HG02981 (cell line): ENCODE measurements around the gene COL24A1.
"Not testable (repeated sequence)": the region's sequence is repeated elsewhere in the genome, so short reads cannot be mapped to it uniquely, and the experiment has no call there.

Experiments
- ATAC-seq: cut with Tn5 transposase; IDR thresholded peaks from one replicate; pipeline ENCODE4 v1.9.1; 2021; ENCODE audit warnings: mild to moderate bottlenecking, moderate library complexity; ENCODE audit not compliant: unreplicated experiment

COL24A1 gene

DNA sequence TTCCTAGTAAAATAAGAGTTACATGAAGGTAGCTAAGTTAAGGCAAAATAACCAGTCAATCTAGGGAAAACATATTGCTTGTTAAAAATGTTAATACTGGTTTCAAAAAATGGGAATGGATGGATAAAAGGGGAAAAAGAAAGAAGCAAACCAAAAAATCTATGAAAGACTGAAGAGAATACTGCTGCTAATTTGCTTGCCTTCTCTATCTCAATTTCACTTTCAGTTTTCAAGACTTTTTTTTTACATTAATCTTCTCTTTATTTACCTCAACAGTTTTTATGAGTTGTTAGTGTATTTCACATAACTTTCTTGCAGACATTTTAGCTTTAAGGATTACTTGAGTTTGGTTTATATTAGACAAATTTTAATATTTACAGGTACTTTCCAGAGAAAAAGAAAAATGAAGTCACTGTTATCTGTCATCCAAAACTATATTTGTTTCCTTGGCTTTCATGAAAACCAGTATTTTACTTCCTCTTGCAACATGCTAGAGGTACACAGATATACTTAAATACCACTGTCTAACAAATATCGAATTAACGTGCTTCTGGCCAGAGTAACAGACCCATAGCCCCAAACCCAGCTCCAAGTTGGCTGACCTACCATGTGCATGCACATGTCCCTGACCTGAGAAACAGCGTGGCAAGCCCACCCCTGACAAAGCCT, 70.7 kb downstream of the COL24A1 start:
- no peak for ATAC-seq

DNA sequence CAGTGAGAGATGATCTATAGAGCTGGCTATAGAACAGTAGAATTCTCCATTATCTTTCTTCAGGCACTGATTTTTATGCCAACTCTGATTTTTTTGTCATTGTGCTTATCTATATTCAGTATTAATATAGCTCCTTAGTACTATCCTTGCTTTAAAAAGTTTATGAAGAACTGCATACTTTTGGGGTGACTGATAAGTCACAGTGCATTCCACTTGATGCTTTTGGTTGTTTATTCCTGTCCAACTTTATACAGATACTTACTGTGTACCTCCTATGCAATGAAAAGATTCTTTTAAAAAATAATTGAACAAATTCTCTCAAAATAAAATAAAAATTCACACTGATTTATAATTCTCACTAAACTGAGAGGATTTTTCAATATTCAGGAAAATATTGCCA, 71.6 kb downstream of the COL24A1 start:
- ATAC-seq: no peak

DNA sequence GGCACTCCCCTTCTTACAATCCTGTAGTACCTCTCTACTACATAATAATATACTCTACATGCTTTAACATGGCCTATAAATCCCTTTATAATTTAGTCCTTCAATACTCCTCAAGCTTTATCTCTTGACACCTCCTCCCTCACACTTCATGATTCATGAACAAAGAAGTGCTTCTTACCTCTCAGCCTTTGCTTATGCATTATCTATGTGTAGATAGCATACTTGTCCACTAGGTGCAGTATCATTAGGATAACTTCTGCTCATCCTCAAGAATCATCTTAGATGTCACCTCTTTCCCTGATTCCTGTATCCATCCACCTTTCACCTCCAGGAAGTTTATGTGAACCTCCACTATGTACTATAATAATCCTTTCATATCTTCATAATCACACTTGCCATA, 74.4 kb downstream of the COL24A1 start:
- ATAC-seq: peak; percentile 63

DNA sequence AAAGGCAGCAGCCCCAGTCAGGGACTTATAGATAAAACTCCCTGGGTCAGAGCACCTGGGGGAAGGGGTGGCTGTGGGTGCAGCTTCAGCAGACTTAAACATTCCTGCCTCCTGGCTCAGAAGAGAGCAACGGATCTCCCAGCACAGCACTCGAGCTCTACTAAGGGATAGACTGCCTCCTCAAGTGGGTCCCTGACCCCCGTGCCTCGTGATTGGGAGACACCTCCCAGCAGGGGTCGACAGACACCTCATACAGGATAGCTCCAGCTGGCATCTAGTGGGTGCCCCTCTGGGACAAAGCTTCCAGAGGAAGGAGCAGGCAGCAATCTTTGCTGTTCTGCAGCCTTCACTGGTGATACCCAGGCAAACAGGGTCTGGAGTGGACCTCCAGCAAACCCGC, 84.1 kb downstream of the COL24A1 start:
- ATAC-seq: not testable (repeated sequence)

DNA sequence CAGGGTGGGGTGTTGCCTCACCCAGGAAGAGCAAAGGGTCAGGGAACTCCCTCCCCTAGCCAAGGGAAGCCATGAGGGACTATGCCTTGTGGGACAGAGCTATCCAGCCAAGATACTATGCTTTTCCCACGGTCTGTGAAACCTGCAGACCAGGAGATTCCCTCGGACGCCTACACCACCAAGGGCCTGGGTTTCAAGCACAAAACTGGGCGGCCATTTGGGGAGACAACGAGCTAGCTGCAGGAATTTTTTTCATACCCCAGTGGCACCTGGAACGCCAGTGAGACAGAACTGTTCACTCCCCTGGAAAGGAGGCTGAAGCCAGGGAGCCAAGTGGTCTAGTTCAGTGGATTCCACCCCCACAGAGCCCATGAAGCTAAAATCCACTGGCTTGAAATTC, 84.7 kb downstream of the COL24A1 start:
- not testable (repeated sequence) for ATAC-seq

DNA sequence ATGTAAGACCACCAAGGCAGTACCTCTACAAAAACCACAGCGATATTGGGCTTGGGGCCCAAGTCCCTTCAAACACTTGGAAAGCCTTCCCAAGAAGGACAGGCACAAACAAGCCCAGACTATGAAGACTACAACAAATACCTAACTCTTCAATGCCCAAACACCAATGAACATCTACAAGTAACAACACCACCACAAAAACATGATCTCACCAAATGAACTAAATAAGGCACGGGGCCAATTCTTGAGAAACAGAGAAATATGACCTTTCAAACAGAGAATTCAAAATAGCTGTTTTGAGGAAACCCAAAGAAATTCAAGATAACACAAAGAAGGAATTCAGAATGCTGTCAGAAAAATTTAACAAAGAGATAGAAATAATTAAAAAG, 86.8 kb downstream of the COL24A1 start:
- ATAC-seq: no peak

DNA sequence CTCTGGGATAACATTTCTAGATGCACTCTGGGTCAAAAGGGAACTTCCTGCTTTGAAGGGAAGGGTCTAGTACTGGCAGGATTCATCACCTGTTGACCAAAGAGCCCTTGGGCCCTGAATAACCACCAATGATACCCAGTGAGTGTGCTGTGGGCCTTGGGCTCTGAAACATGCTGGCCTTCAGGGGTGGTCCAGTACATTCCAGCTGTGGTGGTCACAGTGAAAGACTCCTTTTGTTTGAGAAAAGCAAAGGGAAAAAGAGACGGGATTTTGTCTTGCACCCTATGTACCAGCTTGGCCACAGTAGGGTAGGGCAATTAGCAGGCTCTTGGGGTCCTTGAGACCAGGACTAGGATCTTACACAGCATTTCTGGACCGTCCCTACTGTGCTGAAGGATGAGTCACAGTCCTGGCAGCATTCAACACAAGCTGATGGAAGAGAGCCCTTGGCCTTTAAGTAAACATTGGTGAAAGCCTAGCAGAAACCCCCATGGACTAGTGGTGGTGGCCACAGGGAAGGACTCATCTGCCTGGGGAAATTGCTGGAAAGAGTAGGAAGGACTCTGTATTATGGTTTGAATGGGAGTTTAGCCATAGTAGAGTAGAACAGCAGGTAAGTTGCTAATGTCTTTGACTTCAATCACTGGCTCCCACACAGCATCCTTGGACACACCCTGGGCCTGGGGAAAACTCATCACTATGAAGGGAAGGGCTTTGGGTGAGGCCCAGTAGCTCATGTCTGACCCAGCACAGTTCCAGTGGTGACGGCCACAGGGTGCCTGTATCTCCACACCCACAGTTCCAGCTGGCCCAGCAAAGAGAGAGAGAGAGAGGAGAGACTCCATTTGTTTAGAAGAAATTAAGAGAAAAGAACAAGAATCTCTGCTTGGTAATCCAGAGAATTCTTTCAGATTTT, 87.5 kb downstream of the COL24A1 start:
- no peak for ATAC-seq

DNA sequence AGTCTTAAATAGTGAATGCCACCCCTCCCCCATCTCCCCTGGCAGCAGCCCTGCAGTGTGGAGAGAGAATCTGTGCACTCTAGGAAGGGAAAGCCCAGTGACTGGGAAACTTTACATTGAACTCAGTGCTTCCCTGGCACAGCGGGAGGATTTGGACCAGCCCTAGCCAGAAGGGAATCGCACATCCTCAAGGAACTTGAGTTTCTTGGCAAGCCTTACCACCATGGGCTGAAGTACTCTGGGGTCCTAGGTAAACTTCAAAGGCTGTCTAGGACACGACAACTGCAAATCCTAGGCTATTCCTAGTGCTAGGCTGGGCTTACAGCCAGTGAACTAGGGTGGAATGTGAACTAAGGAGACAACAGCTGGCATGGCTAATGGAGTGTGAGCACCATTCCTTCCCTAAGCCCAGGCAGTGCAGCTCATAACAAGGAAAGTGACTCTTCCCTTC, 88.3 kb downstream of the COL24A1 start:
- no peak for ATAC-seq

DNA sequence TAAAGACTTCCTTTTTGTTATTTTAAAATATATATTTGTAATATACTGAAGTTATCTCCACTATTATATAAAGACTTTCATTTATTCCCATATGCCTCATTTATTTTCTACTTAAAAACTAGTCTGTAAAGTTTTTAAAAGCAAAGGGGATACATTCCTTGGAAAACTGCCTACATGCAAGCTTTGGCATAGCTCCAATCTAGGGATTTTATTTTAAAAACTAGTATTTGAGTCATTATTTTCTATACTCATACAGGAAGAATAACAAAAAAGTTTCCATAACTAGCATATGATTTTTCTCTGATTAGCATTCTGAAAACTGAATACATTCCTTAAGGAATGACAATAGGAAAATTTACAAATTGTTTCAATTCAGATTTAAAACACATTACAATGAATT, 88.9 kb downstream of the COL24A1 start:
- ATAC-seq: no peak

DNA sequence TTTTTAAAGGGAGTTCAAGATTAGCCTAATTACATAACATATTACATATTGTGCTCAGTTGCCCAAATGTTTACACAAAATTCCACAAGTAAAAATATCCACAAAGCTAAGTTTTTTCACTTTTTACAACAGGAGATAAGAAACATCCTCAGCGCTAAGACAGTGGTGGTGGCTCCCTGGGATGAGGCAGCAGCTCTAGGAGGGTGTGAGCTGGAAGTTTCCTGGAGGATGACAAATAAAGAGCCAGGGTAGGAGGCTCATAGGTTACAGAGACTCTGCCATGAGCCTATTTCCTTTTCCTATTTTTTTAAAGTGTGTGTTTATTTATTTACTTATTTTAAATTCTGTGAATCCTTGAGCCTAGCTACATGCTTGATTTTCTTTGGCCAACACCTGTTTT, 91.7 kb downstream of the COL24A1 start:
- no peak for ATAC-seq

DNA sequence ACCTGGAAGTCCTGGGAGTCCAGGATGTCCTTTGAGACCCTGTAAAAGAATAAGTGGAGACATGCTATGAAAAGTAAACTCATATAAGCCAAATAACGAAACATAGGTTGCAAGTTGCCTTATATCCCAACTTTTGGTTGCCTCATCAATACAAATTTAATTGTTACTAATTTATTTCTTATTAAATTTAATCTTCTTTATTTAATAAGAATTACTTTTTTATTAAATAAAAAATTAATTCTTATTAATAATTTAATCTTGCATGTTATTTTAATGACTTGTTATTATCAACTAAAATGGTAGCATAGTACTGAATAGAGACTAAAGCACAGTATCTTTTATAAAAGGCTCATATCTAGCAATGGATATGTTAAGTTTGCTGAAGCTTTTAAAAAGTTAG, 92.9 kb downstream of the COL24A1 start:
- no peak for ATAC-seq

DNA sequence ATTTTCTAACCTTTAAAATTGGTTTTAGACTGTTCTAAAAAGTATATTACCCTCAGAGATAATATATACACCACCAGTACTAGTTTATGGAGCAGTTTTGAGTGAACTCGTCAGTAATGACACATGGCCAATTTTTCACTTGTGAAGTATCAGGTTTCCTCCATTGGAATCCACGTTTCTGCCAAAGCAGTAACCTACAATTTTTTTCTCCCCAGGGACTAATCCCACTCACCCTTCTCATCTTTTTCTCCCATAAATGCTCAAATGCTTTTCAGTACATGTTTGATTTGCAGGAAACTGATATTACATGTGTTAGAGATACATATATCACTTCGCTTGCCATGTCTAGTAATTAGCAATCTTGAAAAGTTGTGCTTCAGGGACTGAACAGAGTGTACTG, 94.1 kb downstream of the COL24A1 start:
- no peak for ATAC-seq

DNA sequence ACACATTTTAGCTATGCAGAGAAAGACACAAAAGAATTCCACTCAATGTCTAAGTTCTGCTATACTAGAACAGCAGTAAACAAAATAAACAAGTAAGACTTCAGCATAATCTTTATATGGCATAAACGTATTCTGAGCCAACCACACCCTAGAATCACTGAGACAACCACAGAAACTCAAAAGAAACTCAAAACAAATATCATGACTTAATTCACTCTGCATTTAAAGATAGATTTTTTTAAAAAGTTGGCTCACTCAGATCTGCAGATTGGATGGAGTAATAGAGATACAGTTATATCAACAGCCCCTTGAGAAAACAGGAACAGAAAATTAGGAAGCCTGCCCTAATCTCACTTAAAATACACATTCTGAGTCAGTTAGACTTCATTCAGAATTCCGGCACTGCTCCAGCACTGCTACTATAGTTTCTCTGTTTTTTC, 95.0 kb downstream of the COL24A1 start:
- no peak for ATAC-seq

DNA sequence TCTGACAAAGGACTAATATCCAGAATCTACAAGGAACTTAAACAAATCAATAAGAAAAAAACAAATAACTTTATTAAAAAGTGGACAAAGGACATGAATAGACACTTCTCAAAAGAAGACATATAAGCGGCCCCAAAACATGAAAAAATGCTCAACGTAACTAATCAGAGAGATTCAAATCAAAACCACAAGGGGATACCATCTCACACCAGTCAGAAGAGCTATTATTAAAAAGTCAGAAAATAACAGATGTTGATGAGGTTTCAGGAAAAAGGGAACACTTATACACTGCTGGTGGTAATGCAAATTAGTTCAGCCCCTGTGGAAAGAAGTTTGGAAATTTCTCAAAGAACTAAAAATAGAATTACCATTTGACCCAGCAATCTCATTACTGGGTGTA, 102.2 kb downstream of the COL24A1 start:
- ATAC-seq: no peak

DNA sequence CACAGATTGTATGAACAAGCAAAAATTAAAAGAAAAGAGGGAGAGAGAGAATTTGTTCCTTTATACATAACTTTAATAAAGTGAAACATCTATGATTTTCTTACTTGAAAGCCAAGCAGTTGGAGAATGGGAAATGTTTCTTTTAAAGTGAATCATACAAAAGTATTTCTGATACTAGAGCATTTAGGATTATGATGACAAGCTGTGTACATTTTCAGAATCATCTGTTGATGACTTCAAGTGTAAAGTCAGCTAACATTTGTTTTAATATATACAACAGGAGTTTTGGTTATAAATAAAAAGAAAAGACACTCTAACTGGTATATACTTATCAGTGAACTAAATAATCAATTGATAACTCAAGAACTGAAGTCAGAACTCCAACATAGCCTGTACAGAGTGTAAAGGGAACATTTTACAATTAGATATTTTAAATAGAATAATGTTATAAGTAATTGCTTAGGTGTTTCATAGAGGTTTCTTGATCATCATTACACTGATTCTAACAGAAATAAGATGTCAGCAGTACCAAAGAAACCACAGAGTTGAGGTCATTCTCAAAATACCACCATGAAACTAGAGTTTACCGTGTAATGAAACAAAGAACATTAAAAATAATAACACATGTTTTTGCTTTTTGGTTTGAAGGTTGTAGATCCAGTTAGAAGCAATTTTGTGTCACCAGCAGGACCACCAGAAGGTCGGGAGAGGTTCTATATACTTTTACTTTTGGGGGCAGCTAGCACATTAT, 103.4 kb downstream of the COL24A1 start:
- ATAC-seq: no peak

DNA sequence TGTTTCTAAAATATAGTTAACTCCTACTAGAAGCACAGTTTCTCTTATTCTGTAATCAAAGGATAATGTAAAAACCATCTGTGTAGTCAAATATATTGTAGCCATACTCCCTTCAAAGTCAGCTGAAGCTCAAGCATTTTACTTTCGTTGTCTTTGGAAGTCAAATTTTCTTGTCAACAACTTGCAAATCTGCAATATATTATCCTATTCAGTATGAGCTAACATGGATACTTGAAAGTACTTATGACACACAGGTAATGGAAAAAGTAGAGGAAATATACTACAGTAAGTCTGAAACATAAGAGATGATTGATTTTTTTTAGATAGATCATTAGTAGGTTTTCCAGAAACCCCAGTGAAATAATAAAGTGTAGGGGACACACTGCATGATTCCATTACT, 121.5 kb downstream of the COL24A1 start:
- ATAC-seq: no peak

DNA sequence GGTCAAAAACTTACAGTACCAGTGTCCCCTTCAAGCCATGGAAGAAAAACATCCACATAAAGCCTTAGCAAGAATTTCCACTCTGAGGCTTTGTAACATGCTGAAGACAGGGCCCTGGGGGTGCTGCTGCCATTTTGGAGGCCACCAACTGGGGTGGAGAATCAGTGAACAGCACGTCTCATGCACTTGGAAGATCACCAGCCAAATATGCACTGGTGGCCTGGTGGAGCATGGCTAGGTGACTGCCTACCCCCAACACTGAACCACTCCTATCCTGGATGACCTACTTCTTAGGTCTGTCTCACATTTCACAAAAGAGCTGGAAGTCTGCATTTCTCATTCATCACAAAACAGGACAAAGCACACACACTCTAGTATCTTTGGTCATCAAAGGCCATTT, 126.4 kb downstream of the COL24A1 start:
- no peak for ATAC-seq

DNA sequence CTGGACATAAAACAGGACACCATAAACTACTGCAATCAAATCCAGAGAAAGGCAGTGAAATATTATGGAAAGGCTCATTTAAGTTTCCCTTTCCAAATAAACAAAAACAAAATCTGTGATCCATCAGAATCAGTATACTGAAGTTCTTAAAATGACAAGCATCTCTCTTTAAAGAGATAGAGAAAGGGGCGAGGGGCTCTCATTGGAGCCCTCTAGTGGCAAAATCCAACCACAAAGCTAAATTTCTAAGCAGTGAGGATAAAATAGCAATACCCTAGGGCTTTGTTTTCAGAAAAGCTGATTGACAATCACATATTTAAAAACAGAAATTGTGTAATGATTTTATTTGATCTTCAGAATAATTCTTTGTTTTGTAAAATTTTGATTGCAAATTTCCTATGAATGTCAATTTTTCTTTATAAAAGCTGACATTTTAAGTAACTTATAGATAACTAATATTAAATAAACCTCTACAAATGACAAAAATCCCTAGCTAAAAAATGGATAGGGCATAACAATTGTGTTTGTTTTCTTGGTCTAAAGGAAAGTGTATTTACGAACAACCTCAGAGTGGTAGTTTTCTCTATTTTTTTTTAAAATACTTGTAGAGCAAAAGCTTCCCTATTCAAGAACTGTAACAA, 138.2 kb downstream of the COL24A1 start:
- peak; percentile 79 for ATAC-seq

DNA sequence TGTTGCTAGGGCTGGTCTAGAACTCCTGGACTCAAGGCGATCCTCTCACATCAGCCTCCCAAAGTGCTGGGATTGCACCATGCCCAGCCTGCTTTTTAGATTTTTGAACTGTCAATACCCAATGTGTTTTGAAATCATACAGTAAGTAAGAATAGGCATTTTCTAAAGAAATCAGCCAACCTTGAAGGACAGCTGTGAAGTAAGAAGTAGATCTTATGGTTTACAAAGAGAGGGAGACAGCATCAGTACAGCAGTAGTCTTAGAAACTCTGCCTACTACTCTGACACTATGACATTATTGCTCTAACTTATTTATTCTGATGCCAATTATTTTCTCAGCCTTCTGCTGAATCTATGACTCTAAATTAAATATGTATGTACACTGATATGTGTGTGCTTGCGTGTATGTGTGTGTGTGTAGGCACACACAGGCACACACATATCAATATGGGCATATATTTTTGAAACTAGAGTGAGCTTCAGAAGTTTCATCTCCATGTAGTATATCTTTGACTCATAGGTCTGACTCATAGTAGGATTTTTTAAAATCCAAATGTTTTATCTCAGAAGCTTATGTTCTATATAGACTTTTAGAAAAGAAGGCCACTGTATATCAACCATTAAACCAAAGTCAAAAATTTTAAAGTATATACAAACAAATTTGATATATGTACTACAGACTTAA, 140.4 kb downstream of the COL24A1 start:
- ATAC-seq: no peak

DNA sequence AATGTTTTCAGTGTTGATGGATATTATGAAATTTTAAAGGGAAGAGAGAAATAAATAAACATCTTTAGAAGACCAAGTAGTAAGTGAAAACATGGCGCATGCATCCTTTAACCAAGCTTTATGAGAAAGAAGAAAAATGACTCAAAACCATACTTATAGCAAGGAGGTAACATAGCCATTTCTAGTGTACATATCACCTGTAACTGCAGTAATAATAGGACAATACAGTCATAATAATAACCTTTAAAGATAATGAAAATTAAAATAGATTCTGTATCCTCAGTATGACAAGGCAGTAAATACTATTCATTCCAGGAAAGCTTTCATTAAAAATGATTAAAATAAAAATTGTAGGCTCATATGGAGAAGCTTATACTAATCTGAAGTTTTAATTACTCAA, 141.2 kb downstream of the COL24A1 start:
- ATAC-seq: no peak
